ENCODE measurements around the gene STARD3. TPM values are rescaled to one million over a fixed set of nuclear protein-coding genes. Genes with fewer than 3 reads are reported as not detected.

Gene STARD3
- total RNA-seq, 1 experiment from 2014 or later: 44.8 TPM

GRCh38 chr17:39670746-39671145 is 33.8 kb downstream of the STARD3 start:
- ChIA-PET POLR2A (no interaction called here), CTCF (interaction anchor here (0.6 to 2.5 kb wide), 5 partner anchors 34 to 49 kb away, joined by 3 to 11 read pairs (median 3); no protein-coding TSS in a partner anchor)
- no peak for TF ChIP-seq REST (IDR thresholded peaks at IDR 0.05; ENCODE audit: insufficient read depth in 1 of 2, low read depth in 2 of 2, low read length in 1 of 2)
- no peak for TF ChIP-seq TCF7L2 (IDR thresholded peaks at IDR 0.05; ENCODE audit: low read depth, low read length)
- TF ChIP-seq POLR2AphosphoS5 (IDR thresholded peaks at IDR 0.05; ENCODE audit: low read depth, low read length): no peak
- no peak for TF ChIP-seq SIN3A (IDR thresholded peaks at IDR 0.05; ENCODE audit: borderline replicate concordance, insufficient read depth, low read depth, low read length)
- TF ChIP-seq CTCF (IDR thresholded peaks at IDR 0.05): no peak
- in situ Hi-C loops (cut with HindIII; ENCODE audit: low pct_unique_long_range_greater_than_20kb, low sequenced_read_pairs): no loop called here
- intact Hi-C loops (cut with micrococcal nuclease; ENCODE audit: unreplicated experiment): loop anchor here (5.0 kb wide), 1 partner anchor 48 kb away; no protein-coding TSS in a partner anchor
- H3K27me3 ChIP-seq (ENCODE audit: control insufficient read depth, insufficient read depth, low read length): no peaks in the 10 kb centered on the region
- H3K4me3 ChIP-seq (ENCODE audit: low read depth in 2 of 2, low read length in 2 of 2): no peak overlapping the region
- no peaks in the 10 kb centered on the region for H3K36me3 ChIP-seq (ENCODE audit: control insufficient read depth, insufficient read depth, low read length)
- H3K9me3 ChIP-seq (ENCODE audit: control insufficient read depth, insufficient read depth, low read depth, low read length): no peaks in the 10 kb centered on the region
- BruUV-seq (replicated peaks): no TSS peak
- DNase-seq (ENCODE audit: low read depth, low spot score) (no peak), ATAC-seq (no peak)
- H3K4me1 ChIP-seq (ENCODE audit: control insufficient read depth, insufficient read depth, low read length): peaks cover 20% of the 10 kb centered on the region
- no peak overlapping the region for H3K27ac ChIP-seq (ENCODE audit: low read length)

- Histone ChIP-seq H3K36me3 (ENCODE audit: control insufficient read depth, insufficient read depth, low read length) (no peaks in the 10 kb centered on the region), H3K9me3 (ENCODE audit: control insufficient read depth, insufficient read depth, low read depth, low read length) (no peaks in the 10 kb centered on the region), H3K27ac (ENCODE audit: low read length) (no peak overlapping the region), H3K4me1 (ENCODE audit: control insufficient read depth, insufficient read depth, low read length) (peaks cover 14% of the 10 kb centered on the region), H3K4me3 (ENCODE audit: low read depth in 2 of 2, low read length in 2 of 2) (no peak overlapping the region), H3K27me3 (ENCODE audit: control insufficient read depth, insufficient read depth, low read length) (no peaks in the 10 kb centered on the region)
- TF ChIP-seq REST (IDR thresholded peaks at IDR 0.05; ENCODE audit: insufficient read depth in 1 of 2, low read depth in 2 of 2, low read length in 1 of 2) (no peak), CTCF (IDR thresholded peaks at IDR 0.05) (peak; percentile 83), POLR2AphosphoS5 (IDR thresholded peaks at IDR 0.05; ENCODE audit: low read depth, low read length) (no peak; the same call in 1 of the 2 replicates)
- ChIA-PET CTCF (interaction anchor here (0.5 to 2.5 kb wide), 6 partner anchors 28 to 297 kb away, joined by 3 to 11 read pairs (median 4); partner anchors contain the start of gene ERBB2), POLR2A (no interaction called here)
- peak; percentile 56 for ATAC-seq
- no peak for DNase-seq (ENCODE audit: low read depth, low spot score)
- intact Hi-C loops (cut with micrococcal nuclease; ENCODE audit: unreplicated experiment): loop anchor here (5.0 kb wide), 1 partner anchor 50 kb away; no protein-coding TSS in a partner anchor
- in situ Hi-C loops (cut with HindIII; ENCODE audit: low pct_unique_long_range_greater_than_20kb, low sequenced_read_pairs): no loop called here
- no TSS peak for BruUV-seq (replicated peaks)
These were observed 34.9 kb downstream of the STARD3 start for GRCh38 chr17:39671651-39672521.
